Omental fat pad (tissue), 4 donors: ENCODE results near the gene PRKX. TPM values are rescaled to one million over a fixed set of nuclear protein-coding genes. Genes with fewer than 3 reads are reported as not detected.
"Not testable (repeated sequence)": the region's sequence is repeated elsewhere in the genome, so short reads cannot be mapped to it uniquely, and the experiment has no call there.

Experiments
- ATAC-seq: fragments of 150-250 bp; one replicate; pipeline ENCODE4 v1.9.1; 2016; ENCODE audit warnings: mild to moderate bottlenecking, moderate library complexity; ENCODE audit not compliant: low FRiP score
- DNase-seq: peaks from one replicate; pipeline ENCODE4 v3.0.0-alpha.2; 2019; ENCODE audit warnings: low spot score
- total RNA-seq, 4 donors: library from RNA; depleted of rRNA; stranded (reverse); fragments of >200 nt; gene quantifications; one replicate each; pipeline ENCODE4 v1.1.0, GENCODE V29; 2016
- TF ChIP-seq, protein P1 (sequence below), 3 donors: fragments of 450-650 bp; IDR thresholded peaks; one replicate each; pipeline ENCODE4 v1.5.1; 2016 to 2017; ENCODE audit warnings: antibody characterized with exemption in 3 of 3, mild to moderate bottlenecking in 3 of 3, moderate library complexity in 2 of 3

PRKX gene
- total RNA-seq, 4 donors from 2014 or later: 8.9 to 31.4 (median 17.5) TPM

DNA sequence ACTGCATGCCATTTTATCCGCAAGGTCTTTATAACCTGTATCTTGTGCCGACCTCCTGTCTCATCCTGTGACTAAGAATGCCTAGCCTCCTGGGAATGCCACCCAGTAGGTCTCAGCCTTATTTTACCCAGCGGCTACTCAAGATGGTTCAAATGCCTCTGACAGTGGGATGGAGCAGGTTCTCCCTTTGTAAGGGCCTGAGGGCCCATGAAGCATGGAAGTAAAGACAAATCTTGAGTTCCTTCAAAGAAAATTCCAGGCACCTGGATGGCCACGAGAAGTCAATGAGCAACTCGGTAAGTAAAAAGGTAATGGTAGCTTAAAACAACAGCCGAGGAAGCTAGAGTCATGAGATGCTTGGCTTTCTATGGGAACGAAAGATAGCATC is 19.6 kb upstream of the PRKX start:
- no peak for ATAC-seq
- TF ChIP-seq, protein P1, sequence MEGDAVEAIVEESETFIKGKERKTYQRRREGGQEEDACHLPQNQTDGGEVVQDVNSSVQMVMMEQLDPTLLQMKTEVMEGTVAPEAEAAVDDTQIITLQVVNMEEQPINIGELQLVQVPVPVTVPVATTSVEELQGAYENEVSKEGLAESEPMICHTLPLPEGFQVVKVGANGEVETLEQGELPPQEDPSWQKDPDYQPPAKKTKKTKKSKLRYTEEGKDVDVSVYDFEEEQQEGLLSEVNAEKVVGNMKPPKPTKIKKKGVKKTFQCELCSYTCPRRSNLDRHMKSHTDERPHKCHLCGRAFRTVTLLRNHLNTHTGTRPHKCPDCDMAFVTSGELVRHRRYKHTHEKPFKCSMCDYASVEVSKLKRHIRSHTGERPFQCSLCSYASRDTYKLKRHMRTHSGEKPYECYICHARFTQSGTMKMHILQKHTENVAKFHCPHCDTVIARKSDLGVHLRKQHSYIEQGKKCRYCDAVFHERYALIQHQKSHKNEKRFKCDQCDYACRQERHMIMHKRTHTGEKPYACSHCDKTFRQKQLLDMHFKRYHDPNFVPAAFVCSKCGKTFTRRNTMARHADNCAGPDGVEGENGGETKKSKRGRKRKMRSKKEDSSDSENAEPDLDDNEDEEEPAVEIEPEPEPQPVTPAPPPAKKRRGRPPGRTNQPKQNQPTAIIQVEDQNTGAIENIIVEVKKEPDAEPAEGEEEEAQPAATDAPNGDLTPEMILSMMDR (IDR thresholded peaks at IDR 0.05): no peak
- DNase-seq: no peak

DNA sequence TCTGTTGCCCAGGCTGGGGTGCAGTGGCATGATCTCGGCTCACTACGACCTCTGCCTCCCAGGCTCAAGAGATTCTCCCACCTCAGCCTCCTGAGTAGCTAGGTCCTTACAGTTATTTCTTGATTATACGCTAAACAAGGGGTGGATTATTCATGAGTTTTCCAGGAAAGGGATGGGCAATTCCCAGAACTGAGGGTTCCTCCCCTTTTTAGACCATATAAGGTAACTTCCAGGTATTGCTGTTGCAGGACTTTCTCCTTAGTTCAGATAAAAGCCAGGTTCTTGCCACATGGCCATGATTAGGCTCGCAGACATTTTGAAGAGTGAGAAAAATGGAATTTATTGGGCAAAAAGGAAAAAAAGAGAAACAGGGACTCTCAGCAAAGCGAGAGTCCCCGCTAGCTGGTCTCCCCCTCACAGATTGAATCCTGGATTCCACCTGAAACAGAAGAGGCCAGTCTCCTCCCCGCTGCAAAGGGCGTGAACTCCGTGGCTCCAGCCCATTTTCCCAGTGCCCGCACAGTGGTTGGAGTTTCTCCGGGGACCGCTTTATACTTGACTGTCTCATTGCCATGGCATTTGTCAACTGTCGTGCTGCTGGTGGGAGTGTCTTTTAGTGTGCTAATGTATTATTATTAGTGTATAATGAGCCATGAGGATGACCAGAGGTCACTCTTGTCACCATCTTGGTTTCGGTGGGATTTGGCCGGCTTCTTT is 19.0 kb upstream of the PRKX start:
- not testable (repeated sequence) for ATAC-seq, DNase-seq

DNA sequence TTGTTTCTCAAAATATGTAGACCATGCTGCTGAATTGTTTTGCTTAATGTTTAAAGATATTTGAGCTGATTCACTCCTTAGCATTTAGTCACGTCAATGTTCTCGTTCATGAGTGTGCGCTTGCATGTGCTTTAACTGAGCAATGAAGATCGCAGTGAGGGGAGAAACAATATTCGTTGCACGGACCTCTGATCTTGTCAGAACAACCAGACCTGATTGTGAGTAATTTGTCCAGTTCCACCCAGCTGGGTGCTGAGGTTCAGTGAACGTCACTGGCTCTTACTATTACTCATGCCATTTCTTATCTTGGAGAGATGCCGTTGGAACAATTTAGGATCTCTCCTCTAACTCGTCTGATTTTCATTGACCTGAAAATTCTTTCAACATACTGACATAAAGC is 15.0 kb upstream of the PRKX start:
- ATAC-seq (peak; percentile 44), DNase-seq (no peak)
- TF ChIP-seq, protein P1 (IDR thresholded peaks at IDR 0.05): no peak

DNA sequence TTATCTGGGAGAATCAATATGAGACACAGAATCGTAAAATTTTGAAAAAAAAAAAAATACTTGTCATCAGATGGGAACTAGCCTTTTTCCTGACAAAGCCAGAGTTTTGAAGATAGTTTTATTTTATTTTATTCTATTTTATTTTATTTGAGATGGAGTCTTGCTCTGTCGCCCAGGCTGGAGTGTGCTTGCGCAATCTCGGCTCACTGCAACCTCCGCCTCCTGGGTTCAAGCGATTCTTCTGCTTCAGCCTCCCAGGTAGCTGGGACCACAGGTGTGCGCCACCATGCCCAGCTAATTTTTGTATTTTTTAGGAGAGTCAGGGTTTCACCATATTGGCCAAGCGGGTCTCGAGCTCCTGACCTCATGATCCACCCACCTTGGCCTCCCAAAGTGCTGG is 10.0 kb upstream of the PRKX start:
- DNase-seq, ATAC-seq: not testable (repeated sequence)

DNA sequence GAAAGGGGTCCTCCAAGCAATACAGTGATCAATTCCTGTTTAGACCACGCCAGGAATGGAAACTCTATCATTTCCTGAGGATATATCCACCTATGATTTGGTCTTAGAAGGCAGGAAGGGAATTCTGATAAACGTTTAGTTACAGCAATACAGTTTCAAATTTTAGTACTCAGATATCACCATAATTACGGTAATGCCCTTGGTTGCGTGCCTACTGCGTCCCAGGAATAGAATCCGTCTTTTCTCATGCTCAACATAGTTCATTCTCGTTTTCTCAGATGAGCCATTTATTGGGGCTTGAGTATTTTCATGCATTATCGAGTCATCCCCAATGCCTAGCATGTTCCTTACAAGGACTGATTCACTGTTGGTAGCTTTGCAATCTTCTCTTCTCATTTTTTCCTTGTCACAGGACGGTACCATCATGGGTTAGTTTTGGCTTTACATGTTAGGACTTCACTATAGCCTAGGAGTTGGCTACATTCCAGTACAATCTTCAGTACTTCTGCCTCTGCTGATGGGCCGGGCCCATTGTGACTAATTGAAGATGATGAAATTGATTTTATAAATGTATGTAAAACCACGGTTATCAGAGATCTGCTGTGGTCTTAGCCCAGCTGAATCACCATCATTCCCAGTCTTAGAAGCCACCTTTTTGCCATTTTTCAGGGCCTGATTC is 4.4 kb upstream of the PRKX start:
- TF ChIP-seq, protein P1 (IDR thresholded peaks at IDR 0.05): no peak
- no peak for ATAC-seq
- DNase-seq: no peak

DNA sequence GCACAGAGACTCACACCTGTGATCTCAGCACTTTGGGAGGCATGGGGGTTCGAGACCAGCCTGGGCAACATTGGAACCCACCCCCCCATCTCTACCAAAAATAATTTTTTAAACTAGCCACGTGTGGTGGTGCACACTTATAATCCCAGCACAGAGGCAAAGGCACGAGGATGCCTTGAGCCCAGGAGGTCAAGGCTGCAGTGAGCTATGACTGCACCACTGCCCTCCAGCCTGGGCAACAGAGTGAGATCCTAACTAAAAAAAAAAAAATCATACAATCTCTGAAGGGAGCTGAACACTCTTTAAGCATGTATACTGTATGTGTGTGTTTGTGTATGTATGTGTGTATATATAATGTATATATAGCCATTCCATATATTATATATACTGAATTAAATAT is 2.5 kb upstream of the PRKX start:
- TF ChIP-seq, protein P1 (IDR thresholded peaks at IDR 0.05): no peak
- no peak for ATAC-seq
- no peak for DNase-seq

DNA sequence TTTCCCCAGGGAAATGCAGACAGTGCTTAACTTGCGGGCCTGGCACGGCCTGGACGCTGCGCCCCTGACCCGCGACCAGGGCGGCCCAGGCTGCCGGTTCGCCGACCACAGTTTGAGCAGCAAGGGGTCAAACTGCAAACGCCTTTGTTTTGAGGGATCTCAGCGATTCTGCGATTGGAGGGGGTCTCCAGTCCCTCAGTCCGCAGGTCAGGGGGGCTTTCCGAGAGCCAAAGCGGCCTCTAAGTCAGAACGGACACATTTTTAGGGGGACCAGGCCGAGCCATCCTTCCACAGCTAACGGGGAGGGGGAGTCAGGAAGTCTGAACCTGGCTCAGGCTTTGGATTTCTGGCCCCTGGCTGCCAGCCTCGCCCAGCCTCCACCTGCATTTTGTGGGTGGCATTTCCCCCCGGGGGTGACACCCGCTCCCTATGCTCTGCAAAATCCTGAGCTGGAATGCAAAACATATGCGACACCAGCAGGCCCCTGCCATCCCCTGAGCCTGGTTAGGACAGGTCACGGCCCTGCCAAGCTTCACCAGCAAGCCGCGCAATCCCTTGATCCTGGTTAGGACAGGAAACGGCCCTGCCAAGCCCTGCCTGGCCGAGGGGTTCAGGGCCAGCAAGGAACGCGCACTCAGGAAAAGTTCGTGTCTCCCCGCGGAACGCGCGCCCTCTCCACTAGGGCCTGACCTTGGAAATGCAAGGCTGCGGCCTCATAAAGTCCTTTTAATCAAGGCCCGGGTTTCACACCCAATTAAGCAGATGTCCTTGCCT is 1.4 kb upstream of the PRKX start:
- not testable (repeated sequence) for DNase-seq, ATAC-seq

DNA sequence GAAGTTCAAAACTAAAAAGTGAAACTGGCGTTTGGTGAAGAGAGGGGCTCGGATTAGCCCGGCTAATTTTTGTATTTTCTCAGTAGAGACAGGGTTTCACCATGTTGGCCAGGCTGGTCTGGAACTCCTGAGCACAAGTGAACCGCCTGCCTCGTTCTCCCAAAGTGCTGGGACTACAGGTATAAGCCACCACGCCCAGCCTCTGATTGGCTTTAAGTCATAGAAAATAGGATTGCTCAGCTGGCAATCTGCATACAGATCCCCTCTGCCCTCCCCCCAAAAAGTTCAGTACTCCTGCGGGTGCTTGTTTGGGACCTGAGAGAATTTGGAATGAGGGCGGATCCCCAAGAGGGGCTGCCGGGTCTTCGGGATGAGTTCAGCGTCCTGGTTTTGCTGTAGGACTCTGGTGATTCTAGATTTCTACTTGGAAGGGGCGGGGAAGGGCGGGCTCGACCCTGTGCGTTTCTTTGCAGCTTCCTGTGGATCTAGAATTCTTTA is 537 bp upstream of the PRKX start:
- TF ChIP-seq, protein P1 (IDR thresholded peaks at IDR 0.05): no peak
- DNase-seq: no peak
- ATAC-seq: peak; percentile 13
